Activated CD4-positive, alpha-beta memory T cell treated with anti-CD3 and anti-CD28 coated beads, Interleukin-2, amount 10 ng/mL, durations not matched to agents 7 days and 5 days (primary cell): ENCODE measurements around the gene MZB1. TPM values are rescaled to one million over a fixed set of nuclear protein-coding genes. Genes with fewer than 3 reads are reported as not detected.
A peak's percentile ranks its signal among the peaks of the same experiment; 100 is the strongest.

Experiments used
- CTCF ChIA-PET: fragments of 350-600 bp; sonication (Branson Sonifier 250); formaldehyde crosslinking; loops from one replicate; lab custom pipeline; 2021; ENCODE audit warnings: antibody characterized with exemption, inconsistent platforms; lab: Charles Lee
- POLR2A ChIA-PET: fragments of 350-600 bp; sonication (Branson Sonifier 250); formaldehyde crosslinking; loops from one replicate; lab custom pipeline; 2021; ENCODE audit warnings: antibody characterized with exemption; lab: Charles Lee
- DNase-seq: peaks from one replicate; pipeline ENCODE4 v3.0.0-alpha.2; 2020
- H3K27ac Mint-ChIP-seq: one replicate; pipeline ENCODE4 v1.8.0; 2021; ENCODE audit warnings: mild to moderate bottlenecking, mixed read lengths
- H3K27me3 Mint-ChIP-seq: one replicate; pipeline ENCODE4 v1.8.0; 2021; ENCODE audit warnings: mixed read lengths
- H3K36me3 Mint-ChIP-seq: one replicate; pipeline ENCODE4 v1.8.0; 2021; ENCODE audit warnings: low read depth, mixed read lengths
- H3K4me1 Mint-ChIP-seq: one replicate; pipeline ENCODE4 v1.8.0; 2021; ENCODE audit warnings: mixed read lengths
- H3K4me3 Mint-ChIP-seq: one replicate; pipeline ENCODE4 v1.8.0; 2021; ENCODE audit warnings: mild to moderate bottlenecking, mixed read lengths
- H3K9me3 Mint-ChIP-seq: one replicate; pipeline ENCODE4 v1.8.0; 2021; ENCODE audit warnings: mixed read lengths
- total RNA-seq, 2 experiments: library from RNA; stranded (reverse); gene quantifications; one replicate each; pipeline ENCODE4 v1.2.3, GENCODE V29; 2021

Gene MZB1
- total RNA-seq, 2 experiments from 2014 or later = 48.1 TPM

DNA sequence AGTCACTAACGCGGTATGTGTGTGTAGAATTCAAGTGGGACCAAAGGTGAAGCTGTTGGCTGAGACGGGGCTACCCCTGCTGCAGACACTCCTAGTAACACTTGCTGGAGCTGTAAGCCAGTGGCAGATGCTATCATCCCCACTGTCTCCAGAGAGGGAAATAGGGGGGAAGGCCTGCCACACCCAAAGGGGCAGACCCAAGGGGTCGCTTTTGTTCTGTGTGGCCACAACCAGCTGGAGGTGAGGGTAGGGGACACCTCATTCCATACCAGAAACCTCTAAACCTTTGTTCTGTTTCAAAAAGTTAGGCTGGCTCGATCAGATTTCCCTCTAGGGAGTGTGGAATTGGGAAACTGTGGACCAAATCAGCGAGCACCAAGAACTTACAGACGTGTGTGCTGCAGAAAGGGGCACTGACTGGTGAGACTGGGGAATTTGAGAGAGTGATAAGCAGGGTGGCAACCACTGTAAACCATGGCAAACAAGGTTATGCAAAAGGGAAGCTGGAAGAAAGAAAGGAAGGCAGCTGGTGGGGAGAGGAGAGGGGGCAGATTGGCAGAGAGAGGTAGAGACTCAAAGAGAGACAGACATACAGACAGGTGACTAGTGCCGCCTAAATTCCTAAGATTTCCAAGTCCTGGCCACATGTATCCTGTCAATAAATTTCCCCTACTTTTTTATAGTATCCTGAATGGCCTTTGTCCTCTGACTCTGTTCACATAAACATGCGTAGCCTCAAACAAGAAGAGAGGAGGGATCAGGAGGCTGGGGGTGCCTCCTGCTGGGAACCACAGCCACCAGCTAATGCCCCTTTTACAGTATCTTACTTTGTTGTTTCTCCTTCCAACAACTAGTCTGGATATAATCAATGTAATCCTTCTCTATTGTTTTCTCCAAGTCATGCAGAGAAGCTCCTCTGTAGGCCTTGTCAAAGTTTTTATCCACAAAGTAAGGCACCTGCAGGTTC is 29.8 kb upstream of the MZB1 start:
- POLR2A ChIA-PET = interaction anchor here (1.1 to 11.1 kb wide), 11 partner anchors 15 to 142 kb away, joined by 4 to 137 read pairs (median 9); partner anchors contain the start of genes DNAJC18, MZB1, SMIM33 and SPATA24
- peaks cover 72% of the 10 kb centered on the region for H3K4me1 Mint-ChIP-seq

DNA sequence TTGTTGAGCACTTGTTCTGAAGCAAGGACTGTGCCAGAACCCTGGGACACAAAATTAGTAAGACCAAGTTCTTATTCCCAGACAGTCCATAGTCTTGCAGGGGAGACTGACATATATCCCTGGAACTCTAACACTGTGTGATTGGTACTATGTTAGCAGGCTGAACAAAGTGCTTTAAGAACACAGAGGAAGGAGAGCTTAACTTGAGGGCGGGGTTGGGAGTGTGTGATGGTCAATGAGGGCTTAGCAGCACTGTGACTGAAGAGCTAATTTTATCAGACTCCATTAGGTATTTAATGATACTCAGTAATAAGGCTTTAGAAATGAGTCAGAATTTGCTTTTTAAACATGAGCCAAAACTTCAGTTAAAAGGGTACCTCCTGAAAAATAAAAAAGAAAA is 29.1 kb upstream of the MZB1 start:
- POLR2A ChIA-PET = interaction anchor here (1.1 to 11.1 kb wide), 8 partner anchors 15 to 143 kb away, joined by 3 to 137 read pairs (median 9); partner anchors contain the start of genes MZB1, SMIM33, SPATA24 and STING1
- no peak for DNase-seq
- Mint-ChIP-seq H3K9me3 (no peaks in the 10 kb centered on the region), H3K4me1 (peaks cover 76% of the 10 kb centered on the region), H3K27me3 (no peaks in the 10 kb centered on the region), H3K36me3 (peaks cover 29% of the 10 kb centered on the region), H3K27ac (no peak overlapping the region), H3K4me3 (no peak overlapping the region)
- CTCF ChIA-PET = interaction anchor here (0.6 to 9.4 kb wide), 9 partner anchors 9 to 826 kb away, joined by 3 to 329 read pairs (median 4); partner anchors contain the start of genes DNAJC18 and STING1

More for the DNA sequence above, 29.8 kb upstream of the MZB1 start:
- H3K27ac Mint-ChIP-seq = peak overlapping the region; percentile 48
- DNase-seq = no peak
- H3K36me3 Mint-ChIP-seq = peaks cover 33% of the 10 kb centered on the region
- H3K9me3 Mint-ChIP-seq = no peaks in the 10 kb centered on the region
- no peaks in the 10 kb centered on the region for H3K27me3 Mint-ChIP-seq
- CTCF ChIA-PET = interaction anchor here (0.6 to 9.4 kb wide), 17 partner anchors 9 to 346 kb away, joined by 3 to 329 read pairs (median 5); partner anchors contain the start of genes DNAJC18, SPATA24 and STING1
- no peak overlapping the region for H3K4me3 Mint-ChIP-seq

DNA sequence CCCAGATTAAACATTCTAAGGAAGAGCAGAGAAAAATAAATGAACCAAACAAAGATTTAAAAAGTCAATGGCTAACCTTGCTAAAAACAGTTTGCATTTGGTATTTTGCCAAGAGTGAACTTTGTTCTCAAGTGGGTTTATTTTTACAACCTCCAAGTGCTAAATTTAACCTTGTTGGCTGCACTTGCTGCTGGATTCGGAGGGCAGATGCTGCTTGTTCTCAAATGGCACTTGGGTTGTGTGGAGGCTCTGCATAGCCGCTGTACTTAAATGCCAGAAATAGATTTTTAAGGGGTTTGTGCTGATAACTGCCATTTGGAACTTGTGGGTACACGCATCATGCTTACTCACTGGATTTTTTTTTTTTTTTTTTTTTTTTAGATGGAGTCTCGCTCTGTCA is 27.5 kb upstream of the MZB1 start:
- ChIA-PET POLR2A (interaction anchor here (0.7 to 11.1 kb wide), 12 partner anchors 13 to 145 kb away, joined by 3 to 137 read pairs (median 16); partner anchors contain the start of genes DNAJC18, MZB1, SLC23A1 and SPATA24), CTCF (interaction anchor here (0.6 to 9.4 kb wide), 5 partner anchors 41 to 158 kb away, joined by 3 to 329 read pairs (median 5); partner anchors contain the start of gene PAIP2)
- Mint-ChIP-seq H3K27ac (peak overlapping the region; percentile 93), H3K4me3 (no peak overlapping the region), H3K27me3 (no peaks in the 10 kb centered on the region), H3K4me1 (peaks cover 83% of the 10 kb centered on the region), H3K36me3 (peaks cover 31% of the 10 kb centered on the region), H3K9me3 (no peaks in the 10 kb centered on the region)
- DNase-seq = no peak

DNA sequence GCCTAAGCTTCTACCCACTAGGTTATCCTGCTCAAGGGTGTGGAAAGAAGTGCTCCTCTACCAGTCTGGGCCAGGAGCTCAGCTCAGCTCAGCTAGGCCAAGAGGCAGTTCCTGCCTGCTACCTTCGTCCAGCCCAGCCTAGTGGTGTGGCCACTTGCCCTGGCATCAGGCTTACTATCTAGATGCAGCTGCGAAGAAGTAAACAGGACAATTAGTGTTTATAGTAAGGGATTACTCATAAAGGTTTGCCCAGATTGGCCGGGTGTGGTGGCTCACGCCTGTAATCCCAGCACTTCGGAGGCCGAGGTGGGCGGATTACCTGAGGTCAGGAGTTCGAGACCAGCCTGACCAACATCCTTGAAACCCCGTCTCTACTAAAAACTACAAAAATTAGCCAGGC is 26.9 kb upstream of the MZB1 start:
- no peaks in the 10 kb centered on the region for H3K27me3 Mint-ChIP-seq
- peak overlapping the region; percentile 93 for H3K27ac Mint-ChIP-seq
- ChIA-PET CTCF (interaction anchor here (0.6 to 3.2 kb wide), 8 partner anchors 75 to 220 kb away, joined by 3 to 20 read pairs (median 4); partner anchors contain the start of gene PAIP2), POLR2A (interaction anchor here (0.7 to 11.1 kb wide), 12 partner anchors 13 to 146 kb away, joined by 3 to 137 read pairs (median 9); partner anchors contain the start of genes DNAJC18, MATR3, MZB1 and SLC23A1)
- no peak overlapping the region for H3K4me3 Mint-ChIP-seq
- no peak for DNase-seq
- peaks cover 31% of the 10 kb centered on the region for H3K36me3 Mint-ChIP-seq
- peaks cover 81% of the 10 kb centered on the region for H3K4me1 Mint-ChIP-seq
- no peaks in the 10 kb centered on the region for H3K9me3 Mint-ChIP-seq

DNA sequence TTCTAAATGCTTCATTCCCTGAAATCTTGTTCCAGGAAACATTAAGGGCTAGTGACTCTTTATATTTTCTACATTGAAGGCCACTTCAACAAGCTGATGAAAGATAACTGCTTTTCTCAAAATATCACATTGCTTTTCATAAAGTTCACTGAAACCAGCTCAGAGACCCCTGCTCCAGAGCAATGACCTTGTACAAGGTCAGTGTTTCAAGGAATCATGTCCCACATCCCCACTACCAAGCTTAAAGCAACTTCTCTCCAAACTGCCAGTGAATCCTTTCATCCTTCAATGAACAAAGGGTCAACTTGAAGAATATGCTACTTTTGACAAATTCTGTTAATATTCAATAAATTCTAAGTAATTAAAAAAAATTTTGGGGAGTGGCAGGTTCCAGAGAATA is 26.2 kb upstream of the MZB1 start:
- ChIA-PET POLR2A (interaction anchor here (0.8 to 11.1 kb wide), 22 partner anchors 12 to 236 kb away, joined by 3 to 137 read pairs (median 5); partner anchors contain the start of genes DNAJC18, MATR3, MZB1 and PAIP2), CTCF (interaction anchor here (0.6 to 3.2 kb wide), 16 partner anchors 10 to 849 kb away, joined by 3 to 20 read pairs (median 4); partner anchors contain the start of gene SPATA24)
- H3K4me1 Mint-ChIP-seq = peaks cover 81% of the 10 kb centered on the region
- no peaks in the 10 kb centered on the region for H3K27me3 Mint-ChIP-seq
- peak overlapping the region; percentile 33 for H3K4me3 Mint-ChIP-seq
- peaks cover 32% of the 10 kb centered on the region for H3K36me3 Mint-ChIP-seq
- no peak for DNase-seq
- H3K27ac Mint-ChIP-seq = peak overlapping the region; percentile 93
- no peaks in the 10 kb centered on the region for H3K9me3 Mint-ChIP-seq

DNA sequence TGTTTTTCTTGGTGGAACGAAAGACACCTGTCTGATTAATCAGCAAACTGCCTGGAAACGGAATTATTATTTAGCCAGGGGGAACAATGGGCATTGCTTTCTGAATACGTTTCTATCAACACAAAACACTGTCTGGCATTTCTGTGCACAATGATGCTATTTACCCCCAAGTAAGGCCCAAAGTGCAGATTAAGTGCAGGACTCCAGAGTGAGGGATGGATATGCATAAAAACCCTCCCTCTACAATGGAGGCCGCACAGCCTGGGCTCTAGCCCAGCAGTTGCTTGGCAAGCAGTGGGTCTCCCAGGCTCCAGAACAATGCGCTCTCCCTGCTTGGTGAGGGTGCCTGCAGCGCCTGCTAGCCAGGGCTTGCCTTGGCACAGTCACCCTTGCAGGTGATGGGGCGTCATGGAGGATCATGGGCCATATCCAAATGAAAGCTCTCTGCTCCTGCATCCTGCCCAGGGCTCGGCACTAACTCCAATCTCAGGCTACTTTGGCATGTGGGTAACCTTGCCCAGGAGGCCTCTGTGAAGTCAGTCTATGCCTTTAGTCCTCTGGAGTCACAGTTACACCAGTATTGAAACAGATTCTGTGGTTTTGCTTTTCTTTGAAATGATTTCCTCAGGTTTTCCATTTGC is 25.6 kb upstream of the MZB1 start:
- CTCF ChIA-PET = interaction anchor here (0.6 to 3.2 kb wide), 17 partner anchors 9 to 849 kb away, joined by 3 to 20 read pairs (median 4); partner anchors contain the start of gene SPATA24
- H3K27ac Mint-ChIP-seq = peak overlapping the region; percentile 93
- no peaks in the 10 kb centered on the region for H3K27me3 Mint-ChIP-seq
- POLR2A ChIA-PET = interaction anchor here (0.8 to 11.1 kb wide), 24 partner anchors 11 to 872 kb away, joined by 3 to 137 read pairs (median 5); partner anchors contain the start of genes ETF1, HSPA9, MATR3 and MZB1
- peaks cover 32% of the 10 kb centered on the region for H3K36me3 Mint-ChIP-seq
- H3K4me1 Mint-ChIP-seq = peaks cover 77% of the 10 kb centered on the region
- no peaks in the 10 kb centered on the region for H3K9me3 Mint-ChIP-seq
- peak overlapping the region; percentile 33 for H3K4me3 Mint-ChIP-seq
- DNase-seq = peak; percentile 59

DNA sequence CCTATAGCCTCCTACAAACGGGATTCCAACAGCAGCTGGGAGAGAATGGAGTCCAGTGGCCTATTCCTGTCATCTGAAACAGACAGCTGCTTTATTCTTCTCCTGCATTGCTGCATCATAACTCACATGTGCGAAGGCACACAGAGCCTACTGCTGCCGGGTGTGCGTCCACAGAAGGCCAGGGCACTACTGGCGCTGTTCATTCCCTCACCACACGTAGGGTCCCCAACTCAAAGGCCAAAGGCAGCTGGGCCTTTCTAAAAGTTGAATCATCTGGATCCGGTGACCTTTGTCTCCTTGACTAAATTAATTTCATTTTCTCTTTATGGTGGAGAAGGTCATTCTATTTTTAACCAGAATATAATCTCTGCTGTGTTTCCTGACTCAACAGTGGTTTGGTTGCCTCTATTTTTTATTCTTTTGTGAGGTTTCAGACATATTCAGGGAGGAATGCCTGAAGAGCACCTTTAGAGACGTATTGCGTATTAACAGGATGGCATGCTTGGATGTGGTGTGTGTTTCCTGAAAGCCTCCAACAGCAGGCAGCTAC is 24.9 kb upstream of the MZB1 start:
- ChIA-PET CTCF (interaction anchor here (0.9 to 3.2 kb wide), 12 partner anchors 8 to 361 kb away, joined by 3 to 20 read pairs (median 5); partner anchors contain the start of gene SPATA24), POLR2A (interaction anchor here (0.8 to 11.1 kb wide), 24 partner anchors 9 to 871 kb away, joined by 3 to 137 read pairs (median 5); partner anchors contain the start of genes DNAJC18, ETF1, HSPA9 and MATR3)
- no peaks in the 10 kb centered on the region for H3K9me3 Mint-ChIP-seq
- no peaks in the 10 kb centered on the region for H3K27me3 Mint-ChIP-seq
- peaks cover 32% of the 10 kb centered on the region for H3K36me3 Mint-ChIP-seq
- H3K4me1 Mint-ChIP-seq = peaks cover 71% of the 10 kb centered on the region
- peak overlapping the region; percentile 31 for H3K4me3 Mint-ChIP-seq
- DNase-seq = no peak
- peak overlapping the region; percentile 93 for H3K27ac Mint-ChIP-seq

DNA sequence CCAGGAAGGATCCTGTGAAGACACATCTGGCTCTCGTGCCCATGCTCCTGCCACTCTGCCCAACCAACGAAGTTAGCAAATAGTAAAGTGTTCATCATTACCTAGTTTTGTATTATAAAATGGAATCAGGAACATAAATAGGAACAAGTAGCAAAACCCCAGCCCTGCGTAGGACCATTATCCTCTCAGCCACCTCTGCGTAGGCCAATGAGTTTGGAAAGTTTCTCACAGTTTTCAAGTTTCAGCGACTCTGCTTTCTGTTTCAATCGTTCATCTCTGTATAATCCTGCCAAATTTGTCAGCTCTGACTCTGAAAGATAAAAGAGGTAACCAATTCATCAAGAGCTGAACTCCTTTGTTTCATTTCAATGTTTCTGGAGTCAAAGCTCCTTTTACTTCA is 24.2 kb upstream of the MZB1 start:
- ChIA-PET POLR2A (interaction anchor here (0.9 to 11.1 kb wide), 18 partner anchors 9 to 839 kb away, joined by 3 to 137 read pairs (median 5); partner anchors contain the start of genes DNAJC18, HSPA9, MATR3 and MZB1), CTCF (interaction anchor here (0.6 to 3.2 kb wide), 11 partner anchors 7 to 362 kb away, joined by 3 to 20 read pairs (median 4); partner anchors contain the start of gene SPATA24)
- DNase-seq = no peak
- peak overlapping the region; percentile 43 for H3K4me3 Mint-ChIP-seq
- H3K36me3 Mint-ChIP-seq = peaks cover 30% of the 10 kb centered on the region
- H3K4me1 Mint-ChIP-seq = peaks cover 67% of the 10 kb centered on the region
- peak overlapping the region; percentile 93 for H3K27ac Mint-ChIP-seq
- H3K9me3 Mint-ChIP-seq = no peaks in the 10 kb centered on the region
- H3K27me3 Mint-ChIP-seq = no peaks in the 10 kb centered on the region

DNA sequence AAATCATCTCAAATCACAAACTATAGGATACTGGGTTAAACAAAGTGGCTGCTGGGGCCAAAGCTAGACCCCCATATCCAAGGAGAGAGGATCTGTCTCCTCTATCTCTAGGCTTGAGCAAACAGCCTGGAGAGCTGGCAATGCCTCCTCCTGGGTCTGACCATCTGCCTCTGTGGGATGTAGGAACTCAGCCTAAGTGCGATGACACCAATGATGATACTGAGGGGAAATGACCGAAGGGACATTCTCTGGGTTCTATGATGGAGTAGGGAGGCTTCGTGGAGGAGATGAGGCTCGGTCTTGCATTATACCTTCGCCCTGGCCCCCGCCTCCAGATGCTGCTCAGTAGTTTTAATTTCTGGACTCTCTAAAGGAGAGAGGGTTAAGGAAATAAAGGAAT is 23.4 kb upstream of the MZB1 start:
- H3K9me3 Mint-ChIP-seq = no peaks in the 10 kb centered on the region
- H3K4me1 Mint-ChIP-seq = peaks cover 59% of the 10 kb centered on the region
- H3K36me3 Mint-ChIP-seq = peaks cover 23% of the 10 kb centered on the region
- ChIA-PET POLR2A (interaction anchor here (1.3 to 11.1 kb wide), 7 partner anchors 9 to 68 kb away, joined by 3 to 137 read pairs (median 10); partner anchors contain the start of genes DNAJC18, MZB1, SPATA24 and STING1), CTCF (interaction anchor here (0.8 kb wide), 1 partner anchor 11 kb away, joined by 3 read pairs; no protein-coding TSS in a partner anchor)
- no peak overlapping the region for H3K4me3 Mint-ChIP-seq
- peak overlapping the region; percentile 93 for H3K27ac Mint-ChIP-seq
- no peaks in the 10 kb centered on the region for H3K27me3 Mint-ChIP-seq
- DNase-seq = no peak

DNA sequence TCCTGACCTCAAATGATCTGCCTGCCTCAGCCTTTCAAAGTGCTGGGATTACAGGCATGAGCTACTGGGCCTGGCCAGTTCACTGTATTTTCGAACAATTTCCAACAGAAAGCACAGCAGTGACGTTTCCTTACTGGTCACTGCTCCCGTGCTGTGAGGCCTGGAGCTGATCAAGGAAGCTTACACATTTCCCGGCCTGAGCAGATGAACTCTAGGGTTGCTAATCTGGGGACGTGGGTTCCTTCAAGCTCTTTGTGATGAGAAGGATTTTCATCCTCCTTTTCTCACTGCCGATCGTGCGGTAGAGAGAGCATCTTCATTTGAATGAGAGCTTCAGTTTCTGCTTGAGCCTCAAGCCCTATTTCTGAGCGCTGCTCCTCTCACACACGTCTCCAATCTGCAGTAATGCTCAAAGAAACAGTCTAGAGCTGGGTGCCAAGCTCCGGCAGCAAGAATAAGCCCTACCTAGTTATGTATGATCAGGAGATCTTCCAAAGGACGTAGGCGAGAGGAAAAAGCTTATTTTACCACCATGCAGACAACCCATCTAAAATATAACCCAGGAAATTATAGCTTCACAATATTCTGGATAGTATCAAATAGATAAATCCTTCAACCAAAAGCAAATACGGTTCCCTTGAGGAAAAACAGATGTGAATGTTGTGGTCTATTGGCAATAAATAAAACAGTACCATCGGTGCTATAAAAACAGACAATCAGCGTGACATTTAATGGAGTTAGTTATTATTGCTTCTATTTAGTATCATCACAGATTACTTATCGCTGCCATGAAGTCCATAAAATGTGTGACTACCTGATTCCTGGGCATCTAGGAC is 21.5 kb upstream of the MZB1 start:
- no peak for DNase-seq
- no peaks in the 10 kb centered on the region for H3K9me3 Mint-ChIP-seq
- no peaks in the 10 kb centered on the region for H3K27me3 Mint-ChIP-seq
- peaks cover 52% of the 10 kb centered on the region for H3K4me1 Mint-ChIP-seq
- H3K36me3 Mint-ChIP-seq = peaks cover 25% of the 10 kb centered on the region
- POLR2A ChIA-PET = interaction anchor here (1.0 to 2.2 kb wide), 4 partner anchors 8 to 117 kb away, joined by 3 to 6 read pairs (median 4); no protein-coding TSS in a partner anchor
- CTCF ChIA-PET = interaction anchor here (0.7 to 1.5 kb wide), 6 partner anchors 8 to 106 kb away, joined by 3 to 8 read pairs (median 4); partner anchors contain the start of gene SPATA24
- H3K27ac Mint-ChIP-seq = no peak overlapping the region
- no peak overlapping the region for H3K4me3 Mint-ChIP-seq
